A673 (cell line): ENCODE results near the gene NGEF. TPM values are rescaled to one million over a fixed set of nuclear protein-coding genes. Genes with fewer than 3 reads are reported as not detected.

ENCODE experiments used
- BruUV-seq: library from RNA; stranded (reverse); fragments of 400-500 nt; replicated peaks from 2 replicates; lab custom pipeline; 2021; lab: Mats Ljungman, UMichigan
- CTCF ChIA-PET: fragments of 300-600 bp; sonication (Branson Sonifier 250); formaldehyde crosslinking; loops from one replicate; lab custom pipeline; 2022; ENCODE audit warnings: antibody characterized with exemption; lab: Charles Lee
- POLR2A ChIA-PET: fragments of 300-600 bp; sonication (Branson Sonifier 250); formaldehyde crosslinking; loops from one replicate; lab custom pipeline; 2022; ENCODE audit warnings: antibody characterized with exemption; ENCODE audit not compliant: low non-redundant PET; lab: Charles Lee
- DNase-seq: peaks from one replicate; pipeline ENCODE4 v3.0.0-alpha.2; 2015; ENCODE audit warnings: low spot score
- H3K27ac ChIP-seq: fragments of 200-600 bp; sonication (generic); 2 replicates; pipeline ENCODE4 v1.5.1; 2016; ENCODE audit warnings: mixed run types, low read depth, mild to moderate bottlenecking, mixed read lengths, antibody characterized with exemption, low read length; ENCODE audit not compliant: poor library complexity, severe bottlenecking
- H3K27me3 ChIP-seq: fragments of 200-600 bp; sonication (generic); replicated peaks from 2 replicates; pipeline ENCODE4 v1.6.1; 2017; ENCODE audit warnings: mixed run types, low read depth, mild to moderate bottlenecking, mixed read lengths, antibody characterized with exemption, low read length; ENCODE audit not compliant: insufficient read depth, poor library complexity
- H3K36me3 ChIP-seq: fragments of 200-600 bp; sonication (generic); 2 replicates; pipeline ENCODE4 v1.6.1; 2016; ENCODE audit warnings: mixed run types, mild to moderate bottlenecking, mixed read lengths, antibody characterized with exemption, low read length; ENCODE audit not compliant: insufficient read depth, poor library complexity, severe bottlenecking
- H3K4me1 ChIP-seq: fragments of 200-600 bp; sonication (generic); 2 replicates; pipeline ENCODE4 v1.6.1; 2017; ENCODE audit warnings: mixed run types, mild to moderate bottlenecking, mixed read lengths, antibody characterized with exemption, low read length; ENCODE audit not compliant: insufficient read depth, poor library complexity, severe bottlenecking
- H3K4me3 ChIP-seq: fragments of 200-600 bp; sonication (generic); 2 replicates; pipeline ENCODE4 v1.5.1; 2016; ENCODE audit warnings: low read depth, mixed run types, mild to moderate bottlenecking, mixed read lengths, low read length; ENCODE audit not compliant: poor library complexity, severe bottlenecking
- H3K9me3 ChIP-seq: fragments of 200-600 bp; sonication (generic); 2 replicates; pipeline ENCODE4 v1.6.1; 2016; ENCODE audit warnings: mixed run types, low read depth, mild to moderate bottlenecking, mixed read lengths, antibody characterized with exemption, low read length; ENCODE audit not compliant: poor library complexity, severe bottlenecking
- EZH2 ChIP-seq: fragments of 200-600 bp; sonication (generic); IDR thresholded peaks from 2 replicates; pipeline ENCODE4 v1.6.1; 2017; ENCODE audit warnings: borderline replicate concordance, low read depth, mild to moderate bottlenecking, mixed read lengths, antibody characterized with exemption, low read length; ENCODE audit not compliant: poor library complexity, severe bottlenecking
- intact Hi-C: fragments of 100-400 bp; cut with micrococcal nuclease; formaldehyde crosslinking; loops from one replicate; pipeline ENCODE4 v1.10.0; 2022; ENCODE audit not compliant: unreplicated experiment
- total RNA-seq: library from RNA; stranded (reverse); gene quantifications from 2 replicates; pipeline ENCODE4 v1.2.3, GENCODE V29; 2021
- TF ChIP-seq, protein P1 (sequence below): fragments of 300-800, 200-600 bp; sonication (generic); conservative IDR thresholded peaks from 2 replicates; pipeline ENCODE4 v1.5.1; 2017; ENCODE audit warnings: low read depth, mild to moderate bottlenecking, antibody characterized with exemption, low read length, moderate library complexity, mixed read lengths

Gene NGEF
- total RNA-seq, 1 experiment from 2014 or later = 0.69 TPM

- Histone ChIP-seq H3K4me3 (no peak overlapping the region), H3K36me3 (no peaks in the 10 kb centered on the region), H3K4me1 (no peaks in the 10 kb centered on the region), H3K27ac (no peak overlapping the region), H3K9me3 (no peaks in the 10 kb centered on the region), H3K27me3 (no peaks in the 10 kb centered on the region)
- no TSS peak for BruUV-seq
- CTCF ChIA-PET = no interaction called here
- intact Hi-C loops = no loop called here
- TF ChIP-seq EZH2 = no peak
- TF ChIP-seq, protein P1, sequence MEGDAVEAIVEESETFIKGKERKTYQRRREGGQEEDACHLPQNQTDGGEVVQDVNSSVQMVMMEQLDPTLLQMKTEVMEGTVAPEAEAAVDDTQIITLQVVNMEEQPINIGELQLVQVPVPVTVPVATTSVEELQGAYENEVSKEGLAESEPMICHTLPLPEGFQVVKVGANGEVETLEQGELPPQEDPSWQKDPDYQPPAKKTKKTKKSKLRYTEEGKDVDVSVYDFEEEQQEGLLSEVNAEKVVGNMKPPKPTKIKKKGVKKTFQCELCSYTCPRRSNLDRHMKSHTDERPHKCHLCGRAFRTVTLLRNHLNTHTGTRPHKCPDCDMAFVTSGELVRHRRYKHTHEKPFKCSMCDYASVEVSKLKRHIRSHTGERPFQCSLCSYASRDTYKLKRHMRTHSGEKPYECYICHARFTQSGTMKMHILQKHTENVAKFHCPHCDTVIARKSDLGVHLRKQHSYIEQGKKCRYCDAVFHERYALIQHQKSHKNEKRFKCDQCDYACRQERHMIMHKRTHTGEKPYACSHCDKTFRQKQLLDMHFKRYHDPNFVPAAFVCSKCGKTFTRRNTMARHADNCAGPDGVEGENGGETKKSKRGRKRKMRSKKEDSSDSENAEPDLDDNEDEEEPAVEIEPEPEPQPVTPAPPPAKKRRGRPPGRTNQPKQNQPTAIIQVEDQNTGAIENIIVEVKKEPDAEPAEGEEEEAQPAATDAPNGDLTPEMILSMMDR = no peak
- POLR2A ChIA-PET = no interaction called here
- no peak for DNase-seq
Observed at GRCh38 chr2:232889876-232890401, 123.1 kb downstream of the NGEF start.

GRCh38 chr2:232888839-232889529, 124.1 kb downstream of the NGEF start:
- Histone ChIP-seq H3K36me3 (no peaks in the 10 kb centered on the region), H3K4me3 (no peak overlapping the region), H3K9me3 (no peaks in the 10 kb centered on the region), H3K27ac (no peak overlapping the region), H3K4me1 (no peaks in the 10 kb centered on the region), H3K27me3 (no peaks in the 10 kb centered on the region)
- POLR2A ChIA-PET = no interaction called here
- intact Hi-C loops = no loop called here
- no TSS peak for BruUV-seq
- CTCF ChIA-PET = no interaction called here
- TF ChIP-seq EZH2 = no peak
- TF ChIP-seq, protein P1 = no peak
- no peak for DNase-seq

DNA sequence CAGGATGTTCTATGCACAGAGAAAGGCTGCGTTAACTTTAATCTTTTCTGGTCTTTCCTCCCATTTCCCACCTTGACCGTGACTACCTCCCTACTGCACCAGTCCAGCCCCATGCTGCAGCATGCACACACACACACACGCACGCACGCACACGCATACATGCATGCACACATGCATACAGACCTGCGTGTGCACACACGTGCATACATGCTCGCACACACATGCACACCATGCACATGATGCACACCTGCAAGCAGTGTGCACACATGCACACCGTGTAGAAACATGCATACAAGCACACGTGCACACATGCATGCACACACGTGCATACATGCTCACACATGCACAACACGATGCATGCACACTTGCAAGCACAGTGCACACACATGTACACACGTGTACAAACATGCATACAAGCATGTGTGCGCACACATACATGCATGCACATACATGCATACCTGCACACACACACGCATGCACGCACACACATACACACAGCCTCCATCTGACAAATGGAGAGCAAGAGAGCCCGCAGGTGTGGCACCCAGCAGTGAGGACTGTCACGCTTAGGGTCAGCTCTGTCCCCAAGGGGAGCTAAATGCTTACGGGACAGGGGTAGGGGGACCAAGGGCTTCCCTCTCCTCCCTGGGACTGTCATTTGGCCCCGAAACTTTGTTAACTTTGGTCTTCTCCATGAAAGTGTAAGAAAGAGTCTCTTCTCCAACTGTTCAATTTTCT, 124.8 kb downstream of the NGEF start:
- no peaks in the 10 kb centered on the region for H3K9me3 ChIP-seq
- no peak overlapping the region for H3K27ac ChIP-seq
- no peaks in the 10 kb centered on the region for H3K27me3 ChIP-seq
- TF ChIP-seq, protein P1 = no peak
- no peak for TF ChIP-seq EZH2
- no peaks in the 10 kb centered on the region for H3K36me3 ChIP-seq
- BruUV-seq = no TSS peak
- ChIA-PET CTCF (no interaction called here), POLR2A (no interaction called here)
- no peak for DNase-seq
- intact Hi-C loops = no loop called here
- no peaks in the 10 kb centered on the region for H3K4me1 ChIP-seq
- H3K4me3 ChIP-seq = no peak overlapping the region
